Neural cell (in vitro differentiated cells): Measurements from ENCODE around the gene NFIB.

ENCODE experiments used
- EP300 ChIP-seq: fragments of 450-650 bp; conservative IDR thresholded peaks from 2 replicates; pipeline ENCODE4 v1.6.1; 2014; ENCODE audit warnings: antibody characterized with exemption, mild to moderate bottlenecking, moderate library complexity; ENCODE audit not compliant: poor library complexity, severe bottlenecking
- SMC3 ChIP-seq: fragments of 450-650 bp; conservative IDR thresholded peaks from 2 replicates; pipeline ENCODE4 v1.6.1; 2014; ENCODE audit warnings: antibody characterized with exemption, mild to moderate bottlenecking, moderate library complexity; ENCODE audit not compliant: poor library complexity
- TF ChIP-seq, protein P1 (sequence below): fragments of 450-650 bp; IDR thresholded peaks from 2 replicates; pipeline ENCODE4 v1.5.1; 2014; ENCODE audit warnings: antibody characterized with exemption, mild to moderate bottlenecking, moderate library complexity; ENCODE audit not compliant: poor library complexity, severe bottlenecking

DNA sequence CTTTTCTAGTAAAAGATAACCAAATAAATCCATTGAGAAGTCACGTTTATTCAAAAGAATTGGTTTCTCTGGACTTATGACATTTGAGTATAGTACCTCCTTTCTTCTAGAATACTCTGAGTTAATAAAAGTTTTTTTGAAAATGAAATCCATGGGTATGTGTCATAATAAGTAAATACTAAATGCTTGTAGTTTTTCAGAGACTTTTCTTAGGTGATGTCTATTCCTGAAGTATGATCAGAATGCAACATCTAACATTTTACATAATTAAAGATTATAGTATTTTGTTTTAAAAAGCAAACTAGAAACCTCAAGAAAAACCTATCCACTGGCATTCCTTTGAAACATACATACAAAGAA is 63.2 kb downstream of the NFIB start:
- TF ChIP-seq, protein P1, sequence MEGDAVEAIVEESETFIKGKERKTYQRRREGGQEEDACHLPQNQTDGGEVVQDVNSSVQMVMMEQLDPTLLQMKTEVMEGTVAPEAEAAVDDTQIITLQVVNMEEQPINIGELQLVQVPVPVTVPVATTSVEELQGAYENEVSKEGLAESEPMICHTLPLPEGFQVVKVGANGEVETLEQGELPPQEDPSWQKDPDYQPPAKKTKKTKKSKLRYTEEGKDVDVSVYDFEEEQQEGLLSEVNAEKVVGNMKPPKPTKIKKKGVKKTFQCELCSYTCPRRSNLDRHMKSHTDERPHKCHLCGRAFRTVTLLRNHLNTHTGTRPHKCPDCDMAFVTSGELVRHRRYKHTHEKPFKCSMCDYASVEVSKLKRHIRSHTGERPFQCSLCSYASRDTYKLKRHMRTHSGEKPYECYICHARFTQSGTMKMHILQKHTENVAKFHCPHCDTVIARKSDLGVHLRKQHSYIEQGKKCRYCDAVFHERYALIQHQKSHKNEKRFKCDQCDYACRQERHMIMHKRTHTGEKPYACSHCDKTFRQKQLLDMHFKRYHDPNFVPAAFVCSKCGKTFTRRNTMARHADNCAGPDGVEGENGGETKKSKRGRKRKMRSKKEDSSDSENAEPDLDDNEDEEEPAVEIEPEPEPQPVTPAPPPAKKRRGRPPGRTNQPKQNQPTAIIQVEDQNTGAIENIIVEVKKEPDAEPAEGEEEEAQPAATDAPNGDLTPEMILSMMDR, result no peak
- TF ChIP-seq SMC3, result no peak
- no peak for TF ChIP-seq EP300
